Neural cell (in vitro differentiated cells): ENCODE measurements around the gene HS3ST1. TPM values are rescaled to one million over a fixed set of nuclear protein-coding genes. Genes with fewer than 3 reads are reported as not detected.

Experiments
- H2AFZ ChIP-seq: fragments of 200-600, 300-800 bp; sonication (generic), shearing (Covaris generic); 2 replicates; pipeline ENCODE4 v1.6.0; 2014; ENCODE audit warnings: low read depth, mild to moderate bottlenecking, antibody characterized with exemption, low read length, moderate library complexity
- H3F3A ChIP-seq: fragments of 200-600 bp; shearing (Covaris generic); 2 replicates; pipeline ENCODE4 v1.6.1; 2016; ENCODE audit warnings: mild to moderate bottlenecking, moderate library complexity, mixed read lengths, antibody characterized with exemption, low read length; ENCODE audit not compliant: insufficient read depth, poor library complexity, severe bottlenecking
- H3K27ac ChIP-seq: fragments of 200-600, 300-800 bp; sonication (generic), shearing (Covaris generic); 2 replicates; pipeline ENCODE4 v1.5.1; 2014; ENCODE audit warnings: mild to moderate bottlenecking, low read length, moderate library complexity
- H3K27me3 ChIP-seq: fragments of 300-800, 200-600 bp; sonication (generic), shearing (Covaris generic); 2 replicates; pipeline ENCODE4 v1.6.0; 2014; ENCODE audit warnings: mild to moderate bottlenecking, low read depth, low read length, moderate library complexity; ENCODE audit not compliant: insufficient read depth
- H3K36me3 ChIP-seq: fragments of 300-800, 200-600 bp; sonication (generic), shearing (Covaris generic); 2 replicates; pipeline ENCODE4 v1.5.1; 2014; ENCODE audit warnings: mild to moderate bottlenecking, antibody characterized with exemption, low read length, moderate library complexity; ENCODE audit not compliant: insufficient read depth
- H3K4me2 ChIP-seq: fragments of 300-800, 200-600 bp; sonication (generic), shearing (Covaris generic); 2 replicates; pipeline ENCODE4 v1.6.0; 2014; ENCODE audit warnings: mild to moderate bottlenecking, low read length
- H3K4me3 ChIP-seq: fragments of 300-800, 200-600 bp; sonication (generic), shearing (Covaris generic); 2 replicates; pipeline ENCODE4 v1.5.1; 2014; ENCODE audit warnings: mild to moderate bottlenecking, low read length, moderate library complexity
- H3K79me2 ChIP-seq: fragments of 200-600 bp; shearing (Covaris generic); replicated peaks from 2 replicates; pipeline ENCODE4 v1.6.0; 2014; ENCODE audit warnings: mild to moderate bottlenecking, low read length, moderate library complexity; ENCODE audit not compliant: insufficient read depth
- H3K9ac ChIP-seq: fragments of 300-800, 200-600 bp; sonication (generic), shearing (Covaris generic); 2 replicates; pipeline ENCODE4 v1.6.1; 2016; ENCODE audit warnings: mild to moderate bottlenecking, low read length, mixed read lengths
- H3K9me2 ChIP-seq: fragments of 200-600 bp; shearing (Covaris generic); 2 replicates; pipeline ENCODE4 v1.6.1; 2016; ENCODE audit warnings: mild to moderate bottlenecking, low read length, mixed read lengths; ENCODE audit not compliant: insufficient read depth
- H3K9me3 ChIP-seq: fragments of 200-600, 300-800 bp; sonication (generic), shearing (Covaris generic); 2 replicates; pipeline ENCODE4 v1.6.1; 2016; ENCODE audit warnings: mild to moderate bottlenecking, mixed run types, low read length, moderate library complexity, mixed read lengths
- H4K20me1 ChIP-seq: fragments of 200-600 bp; shearing (Covaris generic); 2 replicates; pipeline ENCODE4 v1.6.1; 2016; ENCODE audit warnings: mild to moderate bottlenecking, mixed run types; ENCODE audit not compliant: insufficient read depth
- CTCF ChIP-seq: fragments of 450-650 bp; IDR thresholded peaks from 2 replicates; pipeline ENCODE4 v1.5.1; 2014; ENCODE audit warnings: antibody characterized with exemption, mild to moderate bottlenecking, moderate library complexity; ENCODE audit not compliant: poor library complexity, severe bottlenecking
- EP300 ChIP-seq: fragments of 450-650 bp; conservative IDR thresholded peaks from 2 replicates; pipeline ENCODE4 v1.6.1; 2014; ENCODE audit warnings: antibody characterized with exemption, mild to moderate bottlenecking, moderate library complexity; ENCODE audit not compliant: poor library complexity, severe bottlenecking
- EZH2 ChIP-seq: fragments of 200-600, 300-800 bp; shearing (Covaris generic), sonication (generic); IDR thresholded peaks from 2 replicates; pipeline ENCODE4 v1.6.1; 2014; ENCODE audit warnings: antibody characterized with exemption, low read length, borderline replicate concordance, mild to moderate bottlenecking; ENCODE audit not compliant: insufficient read depth, poor library complexity, severe bottlenecking
- MXI1 ChIP-seq: fragments of 450-650 bp; conservative IDR thresholded peaks from 2 replicates; pipeline ENCODE4 v1.6.1; 2014; ENCODE audit warnings: antibody characterized with exemption, mild to moderate bottlenecking; ENCODE audit not compliant: poor library complexity, severe bottlenecking
- POLR2AphosphoS5 ChIP-seq: IDR thresholded peaks from 2 replicates; pipeline ENCODE4 v1.6.1; 2012
- RAD21 ChIP-seq: fragments of 450-650 bp; conservative IDR thresholded peaks from 2 replicates; pipeline ENCODE4 v1.6.1; 2014; ENCODE audit warnings: antibody characterized with exemption, mild to moderate bottlenecking, moderate library complexity
- REST ChIP-seq: IDR thresholded peaks from 2 replicates; pipeline ENCODE4 v1.6.1; 2012; ENCODE audit warnings: borderline replicate concordance
- SMC3 ChIP-seq: fragments of 450-650 bp; conservative IDR thresholded peaks from 2 replicates; pipeline ENCODE4 v1.6.1; 2014; ENCODE audit warnings: antibody characterized with exemption, mild to moderate bottlenecking, moderate library complexity; ENCODE audit not compliant: poor library complexity
- TAF1 ChIP-seq: IDR thresholded peaks from 2 replicates; pipeline ENCODE4 v1.6.1; 2012; ENCODE audit warnings: low read depth
- polyA plus RNA-seq: library from polyadenylated mRNA; depleted of rRNA; stranded (reverse); fragments of >200 nt; gene quantifications from 2 replicates; pipeline ENCODE4 v1.2.3, GENCODE V29; 2014

The HS3ST1 gene
- polyA plus RNA-seq, 1 donor from 2014 or later: 0.35 TPM

- H3K4me3 ChIP-seq: no peak overlapping the region
- no peaks in the 10 kb centered on the region for H3F3A ChIP-seq
- no peaks in the 10 kb centered on the region for H3K36me3 ChIP-seq
- no peak overlapping the region for H3K9ac ChIP-seq
- no peaks in the 10 kb centered on the region for H3K27me3 ChIP-seq
- no peaks in the 10 kb centered on the region for H4K20me1 ChIP-seq
- TF ChIP-seq TAF1: no peak
- TF ChIP-seq REST: no peak
- no peak for TF ChIP-seq SMC3
- no peak for TF ChIP-seq EZH2
- no peak for TF ChIP-seq MXI1
- TF ChIP-seq POLR2AphosphoS5: no peak
- TF ChIP-seq CTCF: no peak
- no peak overlapping the region for H2AFZ ChIP-seq
- no peaks in the 10 kb centered on the region for H3K9me2 ChIP-seq
- no peak overlapping the region for H3K27ac ChIP-seq
- H3K79me2 ChIP-seq: no peaks in the 10 kb centered on the region
- no peak overlapping the region for H3K4me2 ChIP-seq
- no peaks in the 10 kb centered on the region for H3K9me3 ChIP-seq
Observed at GRCh38 chr4:11455201-11455835, 26.6 kb upstream of the HS3ST1 start.

GRCh38 chr4:11451716-11452115 is 23.0 kb upstream of the HS3ST1 start:
- Histone ChIP-seq H3K36me3 (no peaks in the 10 kb centered on the region), H3K9me3 (no peaks in the 10 kb centered on the region), H3K9ac (no peak overlapping the region), H3K27me3 (no peaks in the 10 kb centered on the region), H3K4me3 (no peak overlapping the region), H3K79me2 (no peaks in the 10 kb centered on the region), H3K27ac (no peak overlapping the region), H3F3A (no peaks in the 10 kb centered on the region), H3K4me2 (no peak overlapping the region), H4K20me1 (no peaks in the 10 kb centered on the region), H2AFZ (no peak overlapping the region), H3K9me2 (no peaks in the 10 kb centered on the region)
- no peak for TF ChIP-seq REST
- no peak for TF ChIP-seq SMC3
- no peak for TF ChIP-seq RAD21
- no peak for TF ChIP-seq TAF1
- TF ChIP-seq MXI1: no peak
- TF ChIP-seq EP300: no peak
- no peak for TF ChIP-seq POLR2AphosphoS5
- no peak for TF ChIP-seq EZH2
- no peak for TF ChIP-seq CTCF
